ENCODE results near the gene SPIRE2.
"Not testable (repeated sequence)": the region's sequence is repeated elsewhere in the genome, so short reads cannot be mapped to it uniquely, and the experiment has no call there.

The SPIRE2 gene

DNA sequence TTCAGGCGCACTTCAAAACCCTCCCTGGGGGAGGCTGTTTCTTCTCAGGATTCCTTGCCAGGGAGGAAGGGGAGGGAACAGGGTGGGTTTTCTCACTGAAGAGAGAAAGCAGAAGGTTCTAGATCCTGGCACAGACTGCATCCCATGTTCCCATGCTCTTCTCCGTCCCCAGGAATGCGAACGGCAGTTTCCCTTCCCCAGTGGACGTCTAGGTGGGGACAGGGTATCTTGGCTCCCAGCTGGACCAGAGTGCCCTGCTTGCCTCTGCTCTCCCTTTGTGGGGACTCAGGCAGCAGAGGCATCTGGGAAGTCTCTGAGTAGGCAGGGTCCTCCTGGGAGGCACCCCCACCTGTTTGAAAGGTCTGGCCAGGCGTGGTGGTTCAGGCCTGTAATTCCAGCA lies 42.2 kb downstream of the SPIRE2 start:
- TF ChIP-seq, protein P1, sequence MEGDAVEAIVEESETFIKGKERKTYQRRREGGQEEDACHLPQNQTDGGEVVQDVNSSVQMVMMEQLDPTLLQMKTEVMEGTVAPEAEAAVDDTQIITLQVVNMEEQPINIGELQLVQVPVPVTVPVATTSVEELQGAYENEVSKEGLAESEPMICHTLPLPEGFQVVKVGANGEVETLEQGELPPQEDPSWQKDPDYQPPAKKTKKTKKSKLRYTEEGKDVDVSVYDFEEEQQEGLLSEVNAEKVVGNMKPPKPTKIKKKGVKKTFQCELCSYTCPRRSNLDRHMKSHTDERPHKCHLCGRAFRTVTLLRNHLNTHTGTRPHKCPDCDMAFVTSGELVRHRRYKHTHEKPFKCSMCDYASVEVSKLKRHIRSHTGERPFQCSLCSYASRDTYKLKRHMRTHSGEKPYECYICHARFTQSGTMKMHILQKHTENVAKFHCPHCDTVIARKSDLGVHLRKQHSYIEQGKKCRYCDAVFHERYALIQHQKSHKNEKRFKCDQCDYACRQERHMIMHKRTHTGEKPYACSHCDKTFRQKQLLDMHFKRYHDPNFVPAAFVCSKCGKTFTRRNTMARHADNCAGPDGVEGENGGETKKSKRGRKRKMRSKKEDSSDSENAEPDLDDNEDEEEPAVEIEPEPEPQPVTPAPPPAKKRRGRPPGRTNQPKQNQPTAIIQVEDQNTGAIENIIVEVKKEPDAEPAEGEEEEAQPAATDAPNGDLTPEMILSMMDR (conservative IDR thresholded peaks at IDR 0.05) = no peak

DNA sequence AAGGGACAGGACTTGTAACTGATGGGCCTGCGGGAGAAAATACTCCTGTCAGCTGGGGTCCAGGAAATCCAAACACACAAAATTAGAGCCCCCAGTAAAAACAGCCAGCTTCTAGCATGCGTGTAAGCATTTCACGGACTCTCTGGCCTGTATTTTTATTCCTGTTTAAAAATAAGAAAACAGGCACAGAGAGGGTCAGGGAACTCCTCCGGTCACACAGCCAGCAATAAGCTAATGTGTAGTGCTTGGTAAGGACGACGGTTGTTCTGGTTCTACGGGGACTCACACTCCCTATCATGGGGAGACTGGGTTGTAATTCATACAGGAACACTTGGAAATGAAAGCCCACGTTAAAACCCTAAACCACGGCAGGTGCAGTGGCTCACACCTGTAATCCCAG lies 43.6 kb downstream of the SPIRE2 start:
- TF ChIP-seq, protein P1 (conservative IDR thresholded peaks at IDR 0.05) = no peak
- H3K27ac ChIP-seq = no peak overlapping the region

More for the DNA sequence above, 42.2 kb downstream of the SPIRE2 start:
- no peak overlapping the region for H3K27ac ChIP-seq

DNA sequence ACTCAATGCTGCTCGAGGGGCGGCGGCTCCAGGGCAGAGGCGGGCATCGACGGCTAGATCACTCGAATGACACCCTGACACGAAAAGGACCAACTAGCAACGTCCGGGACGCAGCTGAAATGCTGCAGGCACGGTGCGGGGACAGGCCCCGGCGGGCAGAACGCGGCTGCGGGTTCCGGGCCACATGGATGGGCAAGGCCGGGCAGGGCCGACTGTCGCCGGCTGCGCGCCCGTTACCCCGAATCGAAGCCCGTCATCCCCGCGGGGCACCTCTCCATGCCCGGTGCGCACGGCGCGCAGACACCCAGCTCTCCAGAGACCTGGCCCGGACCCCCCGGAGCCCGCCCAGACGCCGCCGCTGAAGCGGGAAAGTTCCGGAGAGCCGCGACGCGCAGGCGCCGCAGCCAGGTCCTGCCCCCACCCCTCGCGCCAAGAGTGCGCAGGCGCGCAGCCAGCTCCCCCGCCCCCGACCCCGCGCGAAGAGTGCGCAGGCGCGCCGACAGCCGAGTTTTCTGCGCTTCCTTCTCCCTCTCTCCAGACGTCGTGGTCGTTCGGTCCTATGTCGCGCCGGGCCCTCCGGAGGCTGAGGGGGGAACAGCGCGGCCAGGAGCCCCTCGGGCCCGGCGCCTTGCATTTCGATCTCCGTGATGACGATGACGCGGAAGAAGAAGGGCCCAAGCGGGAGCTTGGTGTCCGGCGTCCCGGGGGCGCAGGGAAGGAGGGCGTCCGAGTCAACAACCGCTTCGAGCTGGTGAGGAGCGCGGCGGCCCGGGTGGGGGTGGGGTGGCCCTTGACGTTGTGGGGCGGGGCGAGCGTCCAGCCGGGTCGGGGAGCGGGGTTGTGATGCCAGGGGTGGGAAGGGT lies 45.1 kb downstream of the SPIRE2 start, which contains the start of gene TCF25:
TSS of gene TCF25 (plus strand) at position 484 of the 863 bp plus-strand sequence. CDS start at position 560, 76 bp downstream.
- TF ChIP-seq, protein P1 (conservative IDR thresholded peaks at IDR 0.05) = no peak
- H3K27ac ChIP-seq = peak within 1 kb of the TSS; percentile 76

DNA sequence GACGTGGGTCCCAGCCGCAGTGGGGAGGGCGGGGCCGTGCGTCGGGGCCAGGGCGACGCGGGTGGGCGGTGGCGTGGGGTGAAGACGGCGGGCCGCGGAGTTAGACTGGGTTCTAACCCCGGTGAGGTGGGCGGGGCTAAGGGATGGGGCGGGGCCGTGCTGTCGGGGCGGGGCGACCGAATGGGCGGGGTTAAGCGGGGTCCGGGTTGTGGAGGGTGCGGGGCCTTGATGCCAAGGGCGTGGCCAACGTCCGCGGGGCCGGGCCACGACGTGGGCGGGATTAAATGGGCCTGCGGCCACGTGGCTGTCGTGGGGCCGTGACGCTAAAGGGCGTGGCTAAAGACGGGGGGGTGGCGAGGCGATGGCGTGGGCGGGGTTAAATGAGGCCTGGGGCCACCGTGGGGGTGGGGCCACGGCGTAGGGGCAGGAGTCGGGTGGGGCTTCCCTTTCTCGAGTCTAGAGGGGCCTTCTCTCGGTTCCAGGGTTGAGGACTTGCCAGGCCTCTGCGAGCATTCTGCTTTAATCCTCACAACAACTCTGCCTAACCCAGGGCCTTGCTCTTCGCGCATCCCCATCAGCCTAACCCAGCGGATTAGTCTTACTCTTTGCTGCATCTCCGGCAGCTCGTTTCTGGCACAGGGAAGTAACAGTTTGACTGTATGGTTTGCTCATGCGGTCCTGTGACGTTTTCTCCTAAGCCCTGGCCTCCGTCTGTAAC lies 45.9 kb downstream of the SPIRE2 start:
- TF ChIP-seq, protein P1 (conservative IDR thresholded peaks at IDR 0.05) = no peak
- H3K27ac ChIP-seq = peak overlapping the region; percentile 76

DNA sequence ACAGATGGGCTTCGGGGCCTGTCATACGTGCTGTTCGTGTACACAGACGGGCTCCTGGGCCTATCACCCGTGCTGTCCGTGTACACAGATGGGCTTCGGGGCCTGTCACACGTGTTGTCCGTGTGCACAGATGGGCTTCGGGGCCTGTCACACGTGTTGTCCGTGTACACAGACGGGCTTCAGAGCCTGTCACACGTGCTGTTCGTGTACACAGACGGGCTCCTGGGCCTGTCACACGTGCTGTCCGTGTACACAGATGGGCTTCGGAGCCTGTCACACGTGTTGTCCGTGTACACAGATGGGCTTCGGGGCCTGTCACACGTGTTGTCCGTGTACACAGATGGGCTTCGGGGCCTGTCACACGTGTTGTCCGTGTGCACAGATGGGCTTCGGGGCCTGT lies 50.8 kb downstream of the SPIRE2 start:
- H3K27ac ChIP-seq = not testable (repeated sequence)

DNA sequence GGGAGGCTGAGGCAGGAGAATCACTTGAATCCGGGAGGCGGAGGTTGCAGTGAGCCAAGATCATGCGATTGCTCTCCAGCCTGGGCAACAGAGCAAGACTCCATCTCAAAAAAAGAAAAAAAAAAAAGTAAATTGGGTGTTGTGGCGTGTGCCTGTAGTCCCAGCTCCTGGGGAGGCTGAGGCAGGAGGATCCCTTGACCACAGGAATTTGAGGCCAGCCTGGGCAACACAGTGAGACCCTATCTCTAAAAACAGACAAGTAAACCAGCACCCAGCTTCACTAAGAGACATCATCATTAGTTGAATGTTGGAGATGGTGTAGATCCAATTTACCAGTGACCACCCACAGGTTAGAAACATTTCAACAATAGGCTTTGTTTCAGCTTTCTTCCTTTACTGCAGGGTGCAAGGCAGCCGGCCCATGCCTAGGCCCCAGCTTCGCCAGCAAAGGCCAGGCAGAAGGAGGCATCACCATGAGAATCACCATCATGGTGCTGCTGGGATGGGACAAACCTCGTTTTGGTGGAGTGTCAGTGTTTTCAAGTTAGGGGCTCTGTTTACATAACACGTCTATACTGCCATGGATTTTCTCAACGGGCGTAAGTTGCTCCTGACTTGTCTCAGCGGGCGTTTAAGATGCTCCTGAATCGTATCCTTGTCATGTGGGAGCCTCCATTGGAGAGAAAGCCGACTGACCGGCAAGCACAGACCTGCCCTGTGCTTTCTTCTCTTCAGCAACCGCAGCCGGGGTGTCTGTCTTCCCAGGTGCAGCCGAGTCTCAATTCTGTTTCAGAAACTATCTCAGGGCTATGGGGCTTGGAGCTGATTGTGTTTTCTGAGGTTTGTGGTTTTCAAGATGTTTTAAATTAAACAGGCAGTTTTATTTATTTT lies 52.4 kb downstream of the SPIRE2 start:
- H3K27ac ChIP-seq = no peak overlapping the region
- TF ChIP-seq, protein P1 (conservative IDR thresholded peaks at IDR 0.05) = no peak

DNA sequence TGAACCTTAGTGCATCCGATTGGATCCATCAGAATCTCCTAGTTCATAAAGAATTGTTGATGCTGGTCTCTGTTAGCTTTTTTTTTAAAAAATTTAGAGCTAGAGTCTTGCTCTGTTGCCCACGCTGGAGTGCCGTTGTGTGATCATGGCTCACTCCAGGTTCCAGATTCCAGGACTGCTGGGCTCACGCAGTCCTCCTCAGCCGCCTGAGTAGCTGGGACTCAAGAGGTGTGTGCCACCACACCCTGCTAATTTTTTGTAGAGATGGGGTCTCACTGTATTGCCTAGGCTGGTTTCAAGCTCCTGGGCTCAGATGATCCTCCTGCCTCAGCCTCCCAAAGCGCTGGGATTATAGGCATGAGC lies 53.1 kb downstream of the SPIRE2 start:
- no peak overlapping the region for H3K27ac ChIP-seq
- TF ChIP-seq, protein P1 (conservative IDR thresholded peaks at IDR 0.05) = no peak
